PC-9 (cell line): Measurements from ENCODE around the gene SFN. TPM values are rescaled to one million over a fixed set of nuclear protein-coding genes. Genes with fewer than 3 reads are reported as not detected.
"Not testable (repeated sequence)": the region's sequence is repeated elsewhere in the genome, so short reads cannot be mapped to it uniquely, and the experiment has no call there.

Experiments used
- BruUV-seq: library from RNA; stranded (reverse); fragments of 400-500 nt; replicated peaks from 2 replicates; lab custom pipeline; 2021; lab: Mats Ljungman, UMichigan
- CTCF ChIA-PET: fragments of 300-600 bp; sonication (Branson Sonifier 250); formaldehyde crosslinking; loops from one replicate; lab custom pipeline; 2022; ENCODE audit warnings: antibody characterized with exemption; lab: Charles Lee
- POLR2A ChIA-PET: fragments of 300-600 bp; sonication (Branson Sonifier 250); formaldehyde crosslinking; loops from one replicate; lab custom pipeline; 2022; ENCODE audit warnings: antibody characterized with exemption; ENCODE audit not compliant: unreplicated experiment; lab: Charles Lee
- DNase-seq, 2 experiments: peaks; one replicate each; pipeline versions ENCODE4 v3.0.0 to v3.0.0-alpha.2; 2015 to 2022; ENCODE audit warnings: mixed read lengths in 1 of 2
- H2AFZ ChIP-seq: fragments of 200-600 bp; sonication (generic); 2 replicates; pipeline ENCODE4 v1.8.1; 2017; ENCODE audit warnings: antibody characterized with exemption
- H3F3A ChIP-seq: fragments of 200-600 bp; sonication (generic); 2 replicates; pipeline ENCODE4 v1.8.1; 2017; ENCODE audit warnings: antibody characterized with exemption, mild to moderate bottlenecking, low read depth; ENCODE audit not compliant: insufficient read depth
- H3K27ac ChIP-seq: fragments of 200-600 bp; sonication (generic); 2 replicates; pipeline ENCODE4 v1.6.1; 2016; ENCODE audit warnings: mixed run types
- H3K27me3 ChIP-seq: fragments of 200-600 bp; sonication (generic); 2 replicates; pipeline ENCODE4 v1.6.1; 2016; ENCODE audit warnings: low read depth, mixed run types; ENCODE audit not compliant: insufficient read depth
- H3K36me3 ChIP-seq: fragments of 200-600 bp; sonication (generic); 2 replicates; pipeline ENCODE4 v1.6.1; 2016; ENCODE audit warnings: low read depth, mixed run types
- H3K4me1 ChIP-seq: fragments of 200-600 bp; sonication (generic); replicated peaks from 2 replicates; pipeline ENCODE4 v1.6.1; 2016; ENCODE audit warnings: mixed run types; ENCODE audit not compliant: insufficient read depth
- H3K4me2 ChIP-seq: fragments of 200-600 bp; sonication (generic); 2 replicates; pipeline ENCODE4 v1.6.1; 2017; ENCODE audit warnings: mixed run types
- H3K4me3 ChIP-seq: fragments of 200-600 bp; sonication (generic); 2 replicates; pipeline ENCODE4 v1.6.1; 2016; ENCODE audit warnings: mixed run types
- H3K79me2 ChIP-seq: fragments of 200-600 bp; sonication (generic); 2 replicates; pipeline ENCODE4 v1.6.1; 2017; ENCODE audit warnings: low read depth, mixed run types
- H3K9me2 ChIP-seq: fragments of 200-600 bp; sonication (generic); 2 replicates; pipeline ENCODE4 v1.8.1; 2017; ENCODE audit warnings: mild to moderate bottlenecking; ENCODE audit not compliant: insufficient read depth
- H3K9me3 ChIP-seq: fragments of 200-600 bp; sonication (generic); 2 replicates; pipeline ENCODE4 v1.8.1; 2016; ENCODE audit warnings: low read depth; ENCODE audit not compliant: insufficient read depth
- H4K20me1 ChIP-seq: fragments of 200-600 bp; sonication (generic); 2 replicates; pipeline ENCODE4 v1.8.1; 2017; ENCODE audit not compliant: insufficient read depth
- EZH2 ChIP-seq: fragments of 200-600 bp; sonication (generic); IDR thresholded peaks from 2 replicates; pipeline ENCODE4 v1.8.0; 2017; ENCODE audit warnings: antibody characterized with exemption, low read depth
- intact Hi-C: fragments of 100-400 bp; cut with micrococcal nuclease; formaldehyde crosslinking; loops from one replicate; pipeline ENCODE4 v1.10.0; 2022; ENCODE audit not compliant: unreplicated experiment
- total RNA-seq: library from RNA; stranded (reverse); gene quantifications from 2 replicates; pipeline ENCODE4 v1.2.3, GENCODE V29; 2021
- TF ChIP-seq, protein P1 (sequence below): fragments of 200-600 bp; sonication (generic); conservative IDR thresholded peaks from 2 replicates; pipeline ENCODE4 v1.6.1; 2017; ENCODE audit warnings: mixed run types, antibody characterized with exemption, mild to moderate bottlenecking, moderate library complexity

The SFN gene
- total RNA-seq, 1 experiment from 2014 or later = 326 TPM

DNA sequence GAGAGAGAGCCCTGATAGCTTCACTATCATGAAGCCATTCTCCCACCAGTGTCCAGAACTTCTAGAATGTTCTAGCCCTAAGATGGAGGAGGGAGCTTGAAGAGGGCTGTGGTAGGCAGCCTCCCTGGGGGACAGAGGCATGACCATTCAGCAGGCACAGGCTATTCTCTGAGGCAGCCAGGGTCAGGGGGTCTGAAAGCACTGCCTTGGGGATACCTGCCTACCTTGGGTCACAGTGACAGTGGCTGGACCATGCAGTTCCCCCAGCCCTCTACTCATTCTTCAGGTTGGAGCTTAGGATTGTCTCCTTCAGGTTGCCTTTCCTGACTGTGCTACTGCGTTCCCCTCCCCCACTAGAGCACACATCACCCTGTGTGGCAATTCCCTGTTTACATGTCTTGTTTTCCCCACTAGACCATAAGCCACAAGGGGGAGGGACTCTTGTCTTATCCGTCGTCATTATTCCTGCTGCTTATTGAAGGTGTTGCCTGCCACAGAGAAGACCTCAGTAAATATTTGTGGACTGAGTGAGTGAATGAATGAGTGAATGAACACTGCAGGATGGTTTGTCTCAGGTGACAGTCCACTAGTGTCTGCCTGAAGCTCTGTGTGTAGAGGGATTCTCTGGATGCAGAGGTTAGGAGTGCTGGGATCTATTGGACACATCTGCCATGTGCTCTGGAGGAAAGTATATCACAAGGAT is 31.3 kb upstream of the SFN start:
- no peaks in the 10 kb centered on the region; the same call in 1 of the 2 replicates for H4K20me1 ChIP-seq
- intact Hi-C loops = no loop called here
- H3K4me3 ChIP-seq = no peak overlapping the region
- H2AFZ ChIP-seq = no peak overlapping the region
- H3K79me2 ChIP-seq = peaks cover 42% of the 10 kb centered on the region
- H3F3A ChIP-seq = no peaks in the 10 kb centered on the region
- H3K9me2 ChIP-seq = no peaks in the 10 kb centered on the region
- TF ChIP-seq, protein P1, sequence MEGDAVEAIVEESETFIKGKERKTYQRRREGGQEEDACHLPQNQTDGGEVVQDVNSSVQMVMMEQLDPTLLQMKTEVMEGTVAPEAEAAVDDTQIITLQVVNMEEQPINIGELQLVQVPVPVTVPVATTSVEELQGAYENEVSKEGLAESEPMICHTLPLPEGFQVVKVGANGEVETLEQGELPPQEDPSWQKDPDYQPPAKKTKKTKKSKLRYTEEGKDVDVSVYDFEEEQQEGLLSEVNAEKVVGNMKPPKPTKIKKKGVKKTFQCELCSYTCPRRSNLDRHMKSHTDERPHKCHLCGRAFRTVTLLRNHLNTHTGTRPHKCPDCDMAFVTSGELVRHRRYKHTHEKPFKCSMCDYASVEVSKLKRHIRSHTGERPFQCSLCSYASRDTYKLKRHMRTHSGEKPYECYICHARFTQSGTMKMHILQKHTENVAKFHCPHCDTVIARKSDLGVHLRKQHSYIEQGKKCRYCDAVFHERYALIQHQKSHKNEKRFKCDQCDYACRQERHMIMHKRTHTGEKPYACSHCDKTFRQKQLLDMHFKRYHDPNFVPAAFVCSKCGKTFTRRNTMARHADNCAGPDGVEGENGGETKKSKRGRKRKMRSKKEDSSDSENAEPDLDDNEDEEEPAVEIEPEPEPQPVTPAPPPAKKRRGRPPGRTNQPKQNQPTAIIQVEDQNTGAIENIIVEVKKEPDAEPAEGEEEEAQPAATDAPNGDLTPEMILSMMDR = no peak
- no peak for TF ChIP-seq EZH2
- no peak for DNase-seq
- no peak overlapping the region for H3K27ac ChIP-seq
- peaks cover 5% of the 10 kb centered on the region; the same call in 1 of the 2 replicates for H3K36me3 ChIP-seq
- H3K27me3 ChIP-seq = no peaks in the 10 kb centered on the region
- 0 out of 2 replicates have a peak overlapping the region, but pooled peaks have one; percentile 5 for H3K4me2 ChIP-seq
- 0 out of 2 replicates have a peak, but pooled peaks cover 6% of the 10 kb centered on the region for H3K4me1 ChIP-seq
- ChIA-PET POLR2A (no interaction called here), CTCF (no interaction called here)
- no peaks in the 10 kb centered on the region for H3K9me3 ChIP-seq
- BruUV-seq = no TSS peak

DNA sequence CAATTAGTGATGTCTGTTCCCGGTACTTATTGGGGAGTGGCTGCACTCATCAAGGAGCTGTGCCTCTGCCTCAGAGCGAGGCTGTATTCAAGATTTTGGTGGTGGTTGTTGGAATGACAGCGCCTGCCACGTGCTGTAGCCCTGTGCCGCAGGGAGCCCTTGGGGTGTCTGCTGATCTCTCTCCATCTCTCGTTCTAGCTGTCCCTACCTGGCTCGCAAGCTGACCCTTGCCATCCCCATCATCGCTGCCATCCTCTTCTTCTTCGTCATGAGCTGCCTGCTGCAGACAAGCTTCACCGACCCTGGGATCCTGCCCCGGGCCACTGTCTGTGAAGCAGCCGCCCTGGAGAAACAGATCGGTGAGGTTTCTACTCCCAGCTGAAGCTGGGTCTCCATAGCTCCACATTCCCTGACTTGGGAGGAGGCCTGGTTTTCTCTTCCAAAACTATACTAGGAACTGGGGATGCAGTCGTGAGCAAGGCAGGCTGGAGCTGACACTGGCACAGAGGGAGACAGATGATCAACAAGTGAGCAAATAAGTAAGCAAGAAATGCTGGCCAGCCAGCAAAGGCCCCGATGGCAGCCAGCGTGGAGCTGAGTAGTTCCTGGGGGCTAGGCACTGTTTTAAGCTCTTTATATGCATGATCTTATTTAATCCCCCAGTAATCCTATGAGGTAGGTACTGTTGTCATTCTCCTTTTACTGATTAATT is 30.5 kb upstream of the SFN start:
- Histone ChIP-seq H3K79me2 (peaks cover 39% of the 10 kb centered on the region), H2AFZ (no peak overlapping the region), H3K9me2 (no peaks in the 10 kb centered on the region), H3K27me3 (no peaks in the 10 kb centered on the region), H3K4me1 (0 out of 2 replicates have a peak, but pooled peaks cover 6% of the 10 kb centered on the region), H3K36me3 (peaks cover 5% of the 10 kb centered on the region; the same call in 1 of the 2 replicates), H3K4me2 (no peak overlapping the region), H3K27ac (no peak overlapping the region), H4K20me1 (no peaks in the 10 kb centered on the region; the same call in 1 of the 2 replicates), H3K9me3 (no peaks in the 10 kb centered on the region), H3F3A (no peaks in the 10 kb centered on the region), H3K4me3 (no peak overlapping the region)
- TF ChIP-seq, protein P1 = no peak
- no peak for TF ChIP-seq EZH2
- ChIA-PET POLR2A (no interaction called here), CTCF (no interaction called here)
- intact Hi-C loops = no loop called here
- DNase-seq = no peak
- BruUV-seq = no TSS peak

DNA sequence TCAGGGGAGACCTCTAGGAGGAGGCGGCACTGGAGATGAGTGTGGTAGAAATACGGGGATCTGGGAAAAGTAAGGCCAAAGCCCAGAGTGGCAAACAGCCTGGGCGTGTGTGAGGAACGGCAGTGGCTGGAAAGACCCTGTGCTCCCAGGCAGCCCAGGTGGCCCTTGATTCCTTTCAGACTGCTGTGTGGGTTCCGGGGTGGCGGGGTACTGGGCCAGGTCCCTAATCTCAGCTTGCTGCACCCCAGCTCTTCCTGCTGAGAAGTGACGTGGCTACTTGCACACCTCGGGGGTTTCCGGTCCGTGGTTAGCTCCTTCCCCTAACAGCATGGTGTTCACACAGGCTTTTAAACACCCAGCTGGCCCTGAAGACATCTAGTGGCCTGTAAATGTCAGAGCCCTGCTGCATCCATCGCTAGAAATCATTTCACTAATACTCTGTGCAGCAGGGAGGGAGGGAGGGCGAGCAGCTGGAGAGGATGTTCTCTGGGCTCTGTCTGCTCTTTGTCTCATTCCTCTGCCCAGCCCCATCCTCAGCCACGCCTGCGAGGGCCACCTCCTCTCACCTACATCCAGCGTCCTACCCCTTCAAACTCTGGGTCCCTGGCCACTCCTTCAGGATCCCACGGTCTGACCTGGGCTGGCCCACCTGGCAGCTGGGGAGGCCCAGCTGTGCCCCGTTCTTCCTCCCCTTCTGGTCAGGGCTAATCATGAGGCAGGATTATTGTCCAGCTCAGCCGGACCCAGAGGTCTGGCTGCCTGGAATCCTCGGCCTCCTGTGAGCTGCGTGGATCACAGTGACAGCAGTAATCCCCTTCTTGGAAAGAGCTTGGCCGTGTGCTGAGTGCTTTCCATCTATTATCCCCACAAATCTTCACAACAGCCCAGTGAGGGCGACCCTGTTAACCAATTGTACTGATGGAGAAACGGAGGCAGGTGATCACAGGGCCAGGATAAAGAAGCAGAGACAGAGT is 29.2 kb upstream of the SFN start:
- Histone ChIP-seq H3K36me3 (peaks cover 5% of the 10 kb centered on the region; the same call in 1 of the 2 replicates), H3K9me3 (no peaks in the 10 kb centered on the region), H3F3A (no peaks in the 10 kb centered on the region), H3K79me2 (peaks cover 27% of the 10 kb centered on the region), H3K27me3 (no peaks in the 10 kb centered on the region), H3K9me2 (no peaks in the 10 kb centered on the region), H3K4me3 (no peak overlapping the region), H3K4me2 (no peak overlapping the region), H4K20me1 (no peaks in the 10 kb centered on the region; the same call in 1 of the 2 replicates), H2AFZ (no peak overlapping the region), H3K27ac (no peak overlapping the region), H3K4me1 (0 out of 2 replicates have a peak, but pooled peaks cover under 1% of the 10 kb centered on the region)
- CTCF ChIA-PET = no interaction called here
- intact Hi-C loops = no loop called here
- no peak for TF ChIP-seq EZH2
- TF ChIP-seq, protein P1 = no peak
- POLR2A ChIA-PET = interaction anchor here (0.5 kb wide), 1 partner anchor 57 kb away, joined by 4 read pairs; no protein-coding TSS in a partner anchor
- no TSS peak for BruUV-seq
- DNase-seq = no peak

DNA sequence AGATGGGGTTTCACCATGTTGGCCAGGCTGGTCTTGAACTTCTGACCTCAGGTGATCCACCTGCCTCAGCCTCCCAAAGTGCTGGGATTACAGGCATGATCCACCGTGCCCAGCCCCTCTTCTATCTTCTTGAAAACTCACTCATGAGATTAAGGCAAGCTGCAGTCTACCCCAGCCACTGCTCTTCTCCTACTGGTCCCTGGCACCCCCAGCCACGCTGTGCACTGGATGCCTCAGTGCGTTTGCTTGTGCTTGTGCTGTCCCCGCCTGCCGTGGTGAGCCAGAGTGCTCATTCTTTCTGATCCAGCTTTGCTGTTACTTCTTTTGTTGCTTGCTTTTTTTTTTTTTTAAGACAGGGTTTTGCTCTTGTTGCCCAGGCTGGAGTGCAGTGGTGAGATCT is 25.3 kb upstream of the SFN start:
- CTCF ChIA-PET = interaction anchor here (0.7 kb wide), 1 partner anchor 65 kb away, joined by 5 read pairs; no protein-coding TSS in a partner anchor
- POLR2A ChIA-PET, H3K9me2 ChIP-seq, H3K9me3 ChIP-seq, H3K4me2 ChIP-seq, H3K79me2 ChIP-seq, H4K20me1 ChIP-seq, H2AFZ ChIP-seq, H3K36me3 ChIP-seq, H3K4me3 ChIP-seq, BruUV-seq, H3K4me1 ChIP-seq, H3K27me3 ChIP-seq, intact Hi-C loops, H3K27ac ChIP-seq, H3F3A ChIP-seq, DNase-seq: not testable (repeated sequence)
